HG03103 (cell line): ENCODE data around the gene ROM1.
"Not testable (repeated sequence)": the region's sequence is repeated elsewhere in the genome, so short reads cannot be mapped to it uniquely, and the experiment has no call there.

ENCODE experiments used
- ATAC-seq: cut with Tn5 transposase; IDR thresholded peaks from one replicate; pipeline ENCODE4 v1.9.1; 2021; ENCODE audit warnings: low read depth; ENCODE audit not compliant: unreplicated experiment

Gene ROM1

GRCh38 chr11:62647609-62648005 is 34.5 kb downstream of the ROM1 start:
- ATAC-seq = no peak

- no peak for ATAC-seq
Measured at GRCh38 chr11:62648185-62648966, 35.3 kb downstream of the ROM1 start.

GRCh38 chr11:62648967-62649364 is 35.9 kb downstream of the ROM1 start:
- no peak for ATAC-seq

GRCh38 chr11:62649486-62649885 is 36.4 kb downstream of the ROM1 start:
- no peak for ATAC-seq

- ATAC-seq = not testable (repeated sequence)
Measured at GRCh38 chr11:62650283-62650682, 37.2 kb downstream of the ROM1 start.

GRCh38 chr11:62652161-62653006 is 39.3 kb downstream of the ROM1 start:
- ATAC-seq = peak; percentile 8

GRCh38 chr11:62654297-62654696 is 41.2 kb downstream of the ROM1 start:
- no peak for ATAC-seq

GRCh38 chr11:62656796-62657429 is 43.9 kb downstream of the ROM1 start:
- no peak for ATAC-seq

GRCh38 chr11:62664405-62665074 is 51.5 kb downstream of the ROM1 start:
- peak; percentile 23 for ATAC-seq
